Thoracic aorta (tissue), 2 donors: ENCODE results near the gene POLN. TPM values are rescaled to one million over a fixed set of nuclear protein-coding genes. Genes with fewer than 3 reads are reported as not detected.

ENCODE experiments used
- ATAC-seq: fragments of 150-250 bp; one replicate; pipeline ENCODE4 v1.8.0; 2017; ENCODE audit warnings: low read depth; ENCODE audit not compliant: insufficient number of reproducible peaks, low FRiP score
- DNase-seq: peaks from one replicate; pipeline ENCODE4 v3.0.0-alpha.2; 2020; ENCODE audit warnings: low spot score
- H3K27ac ChIP-seq, 2 donors: fragments of 200-600 bp; sonication (generic); 1 replicate in 1 of 2; 2 replicates in 1 of 2; pipeline ENCODE4 v1.5.1; 2016; ENCODE audit warnings: mild to moderate bottlenecking in 2 of 2, moderate library complexity in 2 of 2
- H3K27me3 ChIP-seq: fragments of 200-600 bp; sonication (generic); replicated peaks from 2 replicates; pipeline ENCODE4 v1.6.0; 2016; ENCODE audit warnings: mild to moderate bottlenecking; ENCODE audit not compliant: insufficient read depth
- H3K36me3 ChIP-seq: fragments of 200-600 bp; sonication (generic); one replicate; pipeline ENCODE4 v1.5.1; 2016
- H3K4me1 ChIP-seq, 2 donors: fragments of 200-600 bp; sonication (generic); 1 replicate in 1 of 2; 2 replicates in 1 of 2; pipeline versions ENCODE4 v1.5.1 to v1.6.0; 2016; ENCODE audit warnings: low read depth in 2 of 2, mild to moderate bottlenecking in 1 of 2; ENCODE audit not compliant: control insufficient read depth in 1 of 2
- H3K4me3 ChIP-seq: fragments of 200-600 bp; sonication (generic); 2 replicates; pipeline ENCODE4 v1.5.1; 2016; ENCODE audit warnings: mild to moderate bottlenecking
- H3K9me3 ChIP-seq: fragments of 200-600 bp; sonication (generic); 2 replicates; pipeline ENCODE4 v1.5.1; 2016
- CTCF ChIP-seq: fragments of 200-600 bp; sonication (generic); IDR thresholded peaks from one replicate; pipeline ENCODE4 v1.5.1; 2019; ENCODE audit warnings: antibody characterized with exemption
- total RNA-seq, 2 donors: library from RNA; depleted of rRNA; stranded (reverse); fragments of >200 nt; gene quantifications; one replicate each; pipeline versions ENCODE4 v1.1.0 to v1.2.3, GENCODE V29; 2016

POLN gene
- total RNA-seq, 2 donors from 2014 or later, result 3.2 to 3.5 TPM

- Histone ChIP-seq H3K27me3 (no peaks in the 10 kb centered on the region), H3K36me3 (no peaks in the 10 kb centered on the region), H3K4me1 (no peaks in the 10 kb centered on the region), H3K4me3 (no peak overlapping the region), H3K9me3 (peaks cover 19% of the 10 kb centered on the region), H3K27ac (no peak overlapping the region)
- DNase-seq (no peak), ATAC-seq (no peak)
- TF ChIP-seq CTCF, result no peak
These were observed 138.6 kb downstream of the POLN start for GRCh38 chr4:2103127-2103842.

GRCh38 chr4:2102045-2102883 is 139.7 kb downstream of the POLN start:
- H3K4me3 ChIP-seq, result no peak overlapping the region
- no peak for TF ChIP-seq CTCF
- ATAC-seq (no peak), DNase-seq (no peak)
- peaks cover 19% of the 10 kb centered on the region for H3K9me3 ChIP-seq
- no peak overlapping the region for H3K27ac ChIP-seq
- no peaks in the 10 kb centered on the region for H3K36me3 ChIP-seq
- no peaks in the 10 kb centered on the region for H3K4me1 ChIP-seq
- no peaks in the 10 kb centered on the region for H3K27me3 ChIP-seq

- DNase-seq (no peak), ATAC-seq (no peak)
- Histone ChIP-seq H3K4me3 (no peak overlapping the region), H3K27ac (no peak overlapping the region), H3K9me3 (peaks cover 19% of the 10 kb centered on the region), H3K27me3 (no peaks in the 10 kb centered on the region), H3K4me1 (no peaks in the 10 kb centered on the region), H3K36me3 (no peaks in the 10 kb centered on the region)
- no peak for TF ChIP-seq CTCF
These were observed 140.4 kb downstream of the POLN start for GRCh38 chr4:2101346-2102044.

GRCh38 chr4:2096073-2096609 is 145.8 kb downstream of the POLN start:
- Histone ChIP-seq H3K4me1 (no peaks in the 10 kb centered on the region), H3K4me3 (no peak overlapping the region), H3K27ac (no peak overlapping the region), H3K36me3 (no peaks in the 10 kb centered on the region), H3K27me3 (no peaks in the 10 kb centered on the region), H3K9me3 (no peaks in the 10 kb centered on the region)
- no peak for ATAC-seq
- no peak for TF ChIP-seq CTCF
- DNase-seq, result no peak
